Measurements from ENCODE around the gene TRABD2B.

- TF ChIP-seq EZH2 (IDR thresholded peaks at IDR 0.05; ENCODE audit: insufficient read depth, poor library complexity, severe bottlenecking): no peak
- TF ChIP-seq EZH2phosphoT487 (IDR thresholded peaks at IDR 0.05; ENCODE audit: insufficient read depth, low read depth): no peak
Measured at GRCh38 chr1:47727697-47728085, 269.5 kb downstream of the TRABD2B start.

Data from GM23248 (cell line).